ENCODE data around the gene ARID5B.

The ARID5B gene

DNA sequence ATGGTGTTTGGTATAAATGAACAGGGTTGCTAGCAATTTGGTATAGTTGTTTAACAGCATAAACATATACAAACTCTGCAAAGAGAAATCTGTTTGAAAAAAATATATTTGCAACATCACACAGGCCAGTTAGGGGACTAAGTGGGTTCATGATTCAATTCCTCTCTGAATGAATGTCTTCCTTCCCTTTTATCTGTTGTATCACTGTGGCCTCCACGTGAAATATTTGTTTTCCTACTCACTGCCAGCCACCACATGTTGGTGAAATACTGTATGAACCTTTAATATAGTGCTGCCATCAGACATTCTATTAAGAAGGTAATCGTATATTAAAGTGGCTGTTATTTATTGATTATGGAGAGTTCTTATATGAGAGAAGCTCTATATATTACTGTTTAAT, 157.0 kb downstream of the ARID5B start:
- Histone ChIP-seq H4K20me1 (ENCODE audit: insufficient read depth, low read length, poor library complexity, severe bottlenecking) (no peaks in the 10 kb centered on the region), H3K9me2 (replicated peaks; ENCODE audit: low read depth, low read length) (no peaks in the 10 kb centered on the region), H3K9me3 (ENCODE audit: insufficient read depth, low read depth, low read length) (no peaks in the 10 kb centered on the region), H2AFZ (ENCODE audit: low read length) (no peak overlapping the region), H3K79me2 (ENCODE audit: insufficient read depth, low read length) (peaks cover 40% of the 10 kb centered on the region), H3K4me2 (ENCODE audit: low read depth, low read length, poor library complexity, severe bottlenecking) (no peak overlapping the region), H3K36me3 (ENCODE audit: insufficient read depth, low read length) (peaks cover 100% of the 10 kb centered on the region), H3K4me1 (ENCODE audit: insufficient read depth, low read length, poor library complexity, severe bottlenecking) (peaks cover 45% of the 10 kb centered on the region), H3K4me3 (ENCODE audit: low read length, poor library complexity, severe bottlenecking) (no peak overlapping the region), H3K9ac (ENCODE audit: low read depth, low read length, poor library complexity, severe bottlenecking) (no peak overlapping the region), H3F3A (ENCODE audit: low read depth) (no peaks in the 10 kb centered on the region), H3K27me3 (ENCODE audit: insufficient read depth, low read length, poor library complexity, severe bottlenecking) (no peaks in the 10 kb centered on the region)
- TF ChIP-seq EZH2phosphoT487 (IDR thresholded peaks at IDR 0.05; ENCODE audit: borderline replicate concordance), result no peak
- TF ChIP-seq, protein P1, sequence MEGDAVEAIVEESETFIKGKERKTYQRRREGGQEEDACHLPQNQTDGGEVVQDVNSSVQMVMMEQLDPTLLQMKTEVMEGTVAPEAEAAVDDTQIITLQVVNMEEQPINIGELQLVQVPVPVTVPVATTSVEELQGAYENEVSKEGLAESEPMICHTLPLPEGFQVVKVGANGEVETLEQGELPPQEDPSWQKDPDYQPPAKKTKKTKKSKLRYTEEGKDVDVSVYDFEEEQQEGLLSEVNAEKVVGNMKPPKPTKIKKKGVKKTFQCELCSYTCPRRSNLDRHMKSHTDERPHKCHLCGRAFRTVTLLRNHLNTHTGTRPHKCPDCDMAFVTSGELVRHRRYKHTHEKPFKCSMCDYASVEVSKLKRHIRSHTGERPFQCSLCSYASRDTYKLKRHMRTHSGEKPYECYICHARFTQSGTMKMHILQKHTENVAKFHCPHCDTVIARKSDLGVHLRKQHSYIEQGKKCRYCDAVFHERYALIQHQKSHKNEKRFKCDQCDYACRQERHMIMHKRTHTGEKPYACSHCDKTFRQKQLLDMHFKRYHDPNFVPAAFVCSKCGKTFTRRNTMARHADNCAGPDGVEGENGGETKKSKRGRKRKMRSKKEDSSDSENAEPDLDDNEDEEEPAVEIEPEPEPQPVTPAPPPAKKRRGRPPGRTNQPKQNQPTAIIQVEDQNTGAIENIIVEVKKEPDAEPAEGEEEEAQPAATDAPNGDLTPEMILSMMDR (conservative IDR thresholded peaks at IDR 0.05; ENCODE audit: low read length), result no peak

DNA sequence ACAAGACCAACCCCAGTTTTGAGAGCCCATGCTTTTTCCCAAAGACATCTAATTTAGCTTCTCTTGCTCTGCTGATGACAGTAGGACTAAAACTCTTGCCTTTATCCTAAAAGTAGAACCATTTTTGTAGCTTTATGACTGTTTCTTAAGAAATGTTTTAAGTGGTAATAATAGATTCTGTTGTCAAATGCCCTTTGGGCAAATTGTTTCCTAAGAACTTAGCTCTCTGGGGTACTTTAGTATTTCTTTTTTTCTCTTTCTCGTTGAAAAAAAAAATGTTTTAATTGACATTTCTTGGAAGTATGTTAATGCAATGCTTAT, 157.4 kb downstream of the ARID5B start:
- Histone ChIP-seq H3K9me3 (ENCODE audit: insufficient read depth, low read depth, low read length) (no peaks in the 10 kb centered on the region), H3K4me2 (ENCODE audit: low read depth, low read length, poor library complexity, severe bottlenecking) (no peak overlapping the region), H3K9me2 (replicated peaks; ENCODE audit: low read depth, low read length) (no peaks in the 10 kb centered on the region), H3K27me3 (ENCODE audit: insufficient read depth, low read length, poor library complexity, severe bottlenecking) (no peaks in the 10 kb centered on the region), H4K20me1 (ENCODE audit: insufficient read depth, low read length, poor library complexity, severe bottlenecking) (no peaks in the 10 kb centered on the region), H3K36me3 (ENCODE audit: insufficient read depth, low read length) (peaks cover 100% of the 10 kb centered on the region), H3K4me3 (ENCODE audit: low read length, poor library complexity, severe bottlenecking) (no peak overlapping the region), H3K4me1 (ENCODE audit: insufficient read depth, low read length, poor library complexity, severe bottlenecking) (peaks cover 42% of the 10 kb centered on the region), H2AFZ (ENCODE audit: low read length) (no peak overlapping the region), H3K79me2 (ENCODE audit: insufficient read depth, low read length) (peaks cover 36% of the 10 kb centered on the region), H3K9ac (ENCODE audit: low read depth, low read length, poor library complexity, severe bottlenecking) (no peak overlapping the region), H3F3A (ENCODE audit: low read depth) (no peaks in the 10 kb centered on the region)
- TF ChIP-seq, protein P1 (conservative IDR thresholded peaks at IDR 0.05; ENCODE audit: low read length), result no peak
- TF ChIP-seq EZH2phosphoT487 (IDR thresholded peaks at IDR 0.05; ENCODE audit: borderline replicate concordance), result no peak

DNA sequence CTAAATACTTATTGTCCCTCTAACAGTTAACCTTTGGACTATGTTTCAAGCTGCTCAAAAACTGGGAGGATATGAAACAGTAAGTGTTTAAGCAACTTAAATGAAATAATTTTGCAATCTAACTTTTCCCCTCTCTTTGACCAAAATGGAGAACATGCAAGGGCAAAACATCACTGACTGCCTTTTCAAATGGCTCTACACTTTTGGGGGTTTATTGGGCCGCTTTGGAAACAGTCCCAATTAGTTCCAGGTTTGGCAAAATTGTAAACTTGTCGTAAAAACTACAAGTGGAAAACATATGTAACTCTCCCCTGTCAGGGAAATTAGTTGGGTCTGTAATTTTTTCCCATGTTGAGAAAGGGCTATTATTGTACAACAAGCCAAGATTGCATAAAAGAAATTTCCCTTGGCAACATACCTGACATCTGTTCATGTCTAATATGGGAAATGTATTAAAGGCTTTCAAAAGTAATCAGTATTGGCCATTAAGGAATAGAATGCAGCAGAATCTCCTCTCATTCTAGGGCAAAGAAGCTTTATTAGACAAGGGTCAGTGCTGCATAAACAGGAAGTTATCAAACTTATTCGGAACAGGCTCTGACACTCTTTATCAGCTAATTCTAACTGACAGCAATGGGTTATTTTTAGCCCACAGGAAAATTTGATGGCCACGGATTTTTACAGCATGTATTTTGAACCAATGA, 157.9 kb downstream of the ARID5B start:
- no peak for TF ChIP-seq EZH2phosphoT487 (IDR thresholded peaks at IDR 0.05; ENCODE audit: borderline replicate concordance)
- TF ChIP-seq, protein P1 (conservative IDR thresholded peaks at IDR 0.05; ENCODE audit: low read length), result no peak
- H3K9me3 ChIP-seq (ENCODE audit: insufficient read depth, low read depth, low read length), result no peaks in the 10 kb centered on the region
- H3K9ac ChIP-seq (ENCODE audit: low read depth, low read length, poor library complexity, severe bottlenecking), result no peak overlapping the region
- no peak overlapping the region for H3K4me3 ChIP-seq (ENCODE audit: low read length, poor library complexity, severe bottlenecking)
- H3K27me3 ChIP-seq (ENCODE audit: insufficient read depth, low read length, poor library complexity, severe bottlenecking), result no peaks in the 10 kb centered on the region
- H3F3A ChIP-seq (ENCODE audit: low read depth), result no peaks in the 10 kb centered on the region
- H3K79me2 ChIP-seq (ENCODE audit: insufficient read depth, low read length), result peaks cover 31% of the 10 kb centered on the region; the same call in 1 of the 2 replicates
- H4K20me1 ChIP-seq (ENCODE audit: insufficient read depth, low read length, poor library complexity, severe bottlenecking), result no peaks in the 10 kb centered on the region
- H3K9me2 ChIP-seq (replicated peaks; ENCODE audit: low read depth, low read length), result no peaks in the 10 kb centered on the region
- no peak overlapping the region for H2AFZ ChIP-seq (ENCODE audit: low read length)
- H3K4me2 ChIP-seq (ENCODE audit: low read depth, low read length, poor library complexity, severe bottlenecking), result no peak overlapping the region
- H3K36me3 ChIP-seq (ENCODE audit: insufficient read depth, low read length), result peaks cover 100% of the 10 kb centered on the region
- peaks cover 36% of the 10 kb centered on the region for H3K4me1 ChIP-seq (ENCODE audit: insufficient read depth, low read length, poor library complexity, severe bottlenecking)
